GM18505 (cell line): ENCODE data around the gene EEFSEC.

Experiments
- ATAC-seq: cut with Tn5 transposase; IDR thresholded peaks from one replicate; pipeline ENCODE4 v1.9.1; 2021; ENCODE audit not compliant: unreplicated experiment
- POLR2A ChIP-seq: IDR thresholded peaks from 4 replicates; pipeline ENCODE4 v1.6.1; 2011; ENCODE audit warnings: borderline replicate concordance; ENCODE audit not compliant: insufficient read depth, insufficient read length; ENCODE audit errors: extremely low read depth

EEFSEC gene

DNA sequence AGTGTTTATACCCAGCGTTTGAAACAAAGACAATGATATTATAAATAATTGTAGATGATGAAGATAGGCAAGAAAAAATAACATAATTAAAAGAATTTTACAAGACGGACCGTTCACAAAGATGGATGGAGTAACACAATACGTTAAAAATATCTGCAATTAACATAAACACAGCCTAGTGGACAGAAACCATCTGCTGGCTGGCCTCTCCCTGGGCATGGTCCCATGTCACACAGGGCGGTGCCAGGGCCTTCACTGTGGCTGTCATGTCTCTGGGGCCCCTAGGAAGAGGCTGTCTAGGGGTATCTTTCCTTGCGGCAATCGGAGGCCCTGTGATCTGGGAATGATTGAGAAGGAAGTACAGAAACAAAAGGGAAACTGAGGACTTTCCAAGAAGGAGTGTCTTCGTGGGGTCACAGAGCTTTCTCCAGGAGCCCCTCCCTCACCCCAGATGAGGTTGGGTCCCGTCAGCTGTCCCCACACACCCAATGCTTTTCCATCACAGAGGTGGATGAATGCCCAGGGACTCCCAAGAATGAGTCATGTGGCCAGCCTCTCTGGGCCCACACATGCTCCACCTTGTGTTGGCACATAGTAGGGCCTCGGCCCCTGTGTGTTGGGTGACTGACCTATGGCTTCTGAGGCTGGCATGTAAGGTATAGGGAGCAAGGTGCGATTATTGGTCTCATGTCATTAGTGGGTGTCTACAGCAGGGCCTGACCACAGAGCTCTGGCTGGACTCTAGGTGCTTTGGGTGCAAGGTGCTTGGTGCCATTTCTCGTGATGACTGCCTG is 226.3 kb downstream of the EEFSEC start:
- no peak for ATAC-seq
- no peak for TF ChIP-seq POLR2A

DNA sequence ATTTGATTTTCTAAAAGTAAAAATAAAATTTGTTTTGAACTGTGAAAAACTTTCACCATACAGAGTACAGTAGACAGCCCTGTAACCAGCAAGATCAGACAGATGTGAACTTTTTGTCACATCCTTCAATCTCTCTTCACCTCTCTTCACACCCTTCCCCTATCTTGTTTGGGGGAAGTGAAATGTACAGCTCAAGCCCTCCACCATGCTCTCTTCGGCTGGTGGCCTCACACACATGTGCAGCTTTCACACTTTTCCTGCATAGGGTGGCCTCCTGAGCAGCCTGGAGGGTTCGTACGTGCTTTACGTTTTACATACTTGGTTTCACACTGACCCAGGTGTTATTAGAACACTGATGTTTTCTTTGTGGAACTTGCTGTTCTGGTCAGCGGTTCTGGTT is 227.0 kb downstream of the EEFSEC start:
- ATAC-seq: no peak
- no peak for TF ChIP-seq POLR2A

DNA sequence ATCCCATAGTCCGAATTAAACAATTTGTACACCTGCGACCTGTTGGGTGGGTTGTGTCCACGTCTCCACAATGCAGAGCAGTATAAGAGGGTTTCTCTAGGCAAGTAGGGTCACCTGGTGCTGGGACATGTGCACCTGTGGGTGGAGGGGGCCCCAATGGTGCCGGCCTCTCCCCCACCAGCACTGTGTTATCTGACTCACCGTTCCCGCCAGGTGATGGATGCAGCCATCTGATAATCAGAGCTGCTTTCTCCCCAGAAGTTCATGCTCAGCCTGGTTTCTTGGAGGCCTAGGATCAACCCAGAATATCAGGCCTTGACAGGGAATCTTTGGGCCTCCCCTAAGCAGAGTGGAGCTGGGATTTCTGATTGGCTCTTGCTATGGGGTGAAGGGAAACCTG is 227.4 kb downstream of the EEFSEC start:
- TF ChIP-seq POLR2A: no peak
- ATAC-seq: no peak

DNA sequence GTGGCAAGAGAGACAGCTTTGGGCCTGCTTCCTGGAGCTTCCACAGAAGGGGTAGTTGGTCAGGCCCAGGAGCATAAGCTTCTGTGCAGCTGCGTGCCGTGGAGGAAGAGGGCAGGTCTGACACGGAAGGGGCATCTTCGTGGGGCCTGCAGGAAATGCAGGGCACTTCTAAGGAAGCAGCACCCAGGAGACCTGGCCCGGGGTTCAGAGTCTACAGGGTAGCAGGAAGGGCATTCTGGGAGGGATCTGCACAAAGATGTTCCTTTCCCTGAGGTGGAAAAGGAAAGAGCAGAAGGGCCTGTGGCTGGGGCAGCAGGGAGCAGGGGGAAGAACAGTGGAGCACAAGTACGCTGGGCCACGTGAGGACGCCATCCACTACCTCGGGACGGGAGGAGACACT is 228.3 kb downstream of the EEFSEC start:
- no peak for TF ChIP-seq POLR2A
- ATAC-seq: no peak

- TF ChIP-seq POLR2A: no peak
- ATAC-seq: no peak
Observed at GRCh38 chr3:128382221-128382807, 229.0 kb downstream of the EEFSEC start.

DNA sequence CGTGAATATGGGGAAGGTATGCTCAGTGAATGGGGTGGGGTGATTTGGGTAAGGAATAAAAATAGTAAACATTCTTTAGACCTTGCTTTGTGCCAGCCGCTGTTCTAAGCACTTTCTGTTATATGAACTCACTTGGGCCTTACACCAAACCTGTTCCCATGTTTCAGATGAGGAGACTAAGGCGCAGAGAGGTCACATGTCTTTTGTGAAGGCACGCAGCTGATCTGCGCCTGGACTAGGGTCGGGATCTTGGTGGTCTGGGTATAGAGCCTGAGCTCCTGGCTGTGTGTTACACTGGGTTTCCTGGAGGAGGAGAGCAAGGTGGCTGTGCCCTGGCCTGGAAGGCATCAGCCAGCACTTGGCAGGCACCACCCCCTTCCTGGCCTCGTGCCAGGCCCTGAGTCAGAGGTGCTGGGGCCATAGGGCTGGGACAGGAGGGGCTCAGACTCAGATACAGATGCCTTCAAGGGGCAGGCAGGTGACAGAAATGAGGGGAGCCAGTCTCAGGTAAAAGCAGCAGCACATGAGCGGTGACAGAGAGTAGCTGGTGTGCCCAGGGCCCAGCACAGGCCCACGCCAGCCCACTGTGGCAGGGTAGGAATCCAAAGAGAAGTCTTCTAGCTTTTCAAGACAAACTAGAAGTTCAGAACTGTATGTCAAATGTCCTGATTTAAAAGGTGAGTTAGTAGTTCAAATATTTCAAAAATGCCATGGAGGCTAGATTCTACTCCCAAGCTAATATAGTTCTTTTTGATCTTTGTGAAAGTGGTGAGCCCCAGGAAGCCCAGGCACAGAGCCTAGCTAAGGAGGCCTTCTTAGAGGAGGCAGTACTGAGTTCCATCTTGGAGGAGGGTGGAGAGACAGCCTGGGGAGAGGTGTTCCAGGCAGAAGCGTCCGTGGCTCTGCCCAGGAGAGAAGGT is 230.3 kb downstream of the EEFSEC start:
- no peak for TF ChIP-seq POLR2A
- ATAC-seq: no peak

- no peak for TF ChIP-seq POLR2A
- ATAC-seq: no peak
Observed at GRCh38 chr3:128385080-128385832, 232.0 kb downstream of the EEFSEC start.

DNA sequence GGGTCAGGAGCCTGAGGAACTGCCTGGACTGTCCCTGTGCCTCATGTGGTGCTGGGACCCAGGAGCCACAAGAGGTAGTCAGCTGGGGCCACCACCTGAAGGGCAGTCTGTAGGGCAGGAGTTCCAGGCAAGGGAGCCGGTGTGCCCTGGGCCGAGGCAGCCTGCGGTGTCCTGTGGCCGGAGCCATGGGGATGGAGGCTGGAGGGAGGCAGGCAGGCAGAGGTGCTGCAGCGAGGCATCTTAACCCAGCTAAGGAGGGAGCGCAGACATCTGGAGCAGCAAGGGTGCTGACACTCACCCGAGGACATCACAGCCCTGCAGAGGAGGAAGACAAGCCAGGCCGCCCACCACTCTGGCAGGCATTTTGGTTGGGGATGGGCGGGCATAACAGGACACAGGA is 235.7 kb downstream of the EEFSEC start:
- ATAC-seq: no peak

DNA sequence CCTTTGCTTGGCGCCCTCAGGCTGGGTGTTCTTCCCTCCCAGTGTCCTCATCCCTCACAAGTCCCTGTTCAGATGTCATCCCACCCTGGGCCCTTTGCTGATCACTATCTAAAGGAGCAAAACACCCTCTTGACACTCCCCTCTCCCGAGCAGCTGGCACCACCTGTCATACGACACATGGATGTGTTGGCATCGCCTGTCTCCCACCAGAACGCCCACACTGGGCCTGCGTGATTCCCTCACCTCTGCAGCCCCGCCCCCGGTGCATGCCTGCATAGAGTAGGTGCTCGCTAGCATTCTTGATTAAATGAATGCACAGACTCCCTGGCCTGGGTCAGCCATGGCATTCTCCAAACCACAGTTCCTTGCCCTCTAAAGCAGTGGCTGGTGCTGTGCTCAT is 237.6 kb downstream of the EEFSEC start:
- no peak for TF ChIP-seq POLR2A
- no peak for ATAC-seq

More for the DNA sequence above, 235.7 kb downstream of the EEFSEC start:
- TF ChIP-seq POLR2A: no peak

DNA sequence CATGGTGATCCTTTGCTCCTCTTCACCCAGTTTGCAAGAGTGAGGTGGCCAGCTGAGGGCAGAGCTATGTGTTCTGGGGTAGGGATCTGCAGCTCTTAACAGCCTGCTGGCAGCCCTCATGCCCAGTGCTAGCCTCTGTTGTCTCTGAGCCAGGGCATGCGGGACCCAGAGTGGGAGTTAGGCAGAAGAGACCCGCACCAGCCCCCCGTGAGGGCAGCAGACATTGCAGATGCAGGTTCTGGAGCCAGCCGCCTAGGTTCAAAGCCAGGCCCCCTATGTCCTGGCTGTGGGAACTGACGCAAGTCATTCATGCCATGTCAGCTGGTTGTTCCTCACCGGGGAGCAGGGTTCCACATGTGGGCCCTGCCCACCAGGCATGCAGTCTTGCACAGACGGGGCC is 238.7 kb downstream of the EEFSEC start:
- ATAC-seq: no peak
- TF ChIP-seq POLR2A: no peak

DNA sequence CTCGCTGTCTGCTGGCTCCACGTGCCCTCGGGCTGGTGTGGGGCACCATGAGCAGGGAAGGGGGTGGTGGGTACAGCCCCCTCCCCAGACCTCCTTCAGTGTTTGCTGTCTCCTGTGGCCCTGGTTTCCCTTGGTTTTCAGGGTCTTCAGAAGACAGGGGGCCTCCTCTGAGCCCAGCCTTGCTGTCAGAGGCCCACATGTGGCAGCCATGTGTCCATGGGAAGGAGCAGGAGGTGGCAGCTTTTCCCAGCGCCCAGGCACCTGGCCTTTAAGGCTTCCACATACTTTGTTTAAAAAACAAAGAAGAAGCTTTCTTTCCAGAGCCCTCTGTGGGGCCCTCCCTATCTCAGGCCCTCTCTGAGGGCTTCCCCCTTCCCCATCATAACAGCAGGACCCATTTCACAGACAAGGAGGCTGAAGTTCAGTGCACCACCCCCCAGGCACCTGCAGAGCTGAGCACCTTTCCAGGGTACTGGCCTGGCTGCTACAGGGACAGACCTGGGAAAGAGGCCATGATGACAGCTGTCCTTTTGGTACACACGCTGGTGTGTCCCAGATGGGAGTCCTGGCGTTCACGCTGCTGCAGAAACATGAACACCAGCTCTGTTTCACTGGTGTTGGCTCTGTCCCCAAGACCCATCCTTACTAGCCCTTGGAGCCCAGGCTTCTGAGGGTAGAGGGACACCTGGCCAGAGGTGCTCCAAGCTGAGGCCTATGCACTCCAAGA is 239.7 kb downstream of the EEFSEC start:
- ATAC-seq: no peak
- TF ChIP-seq POLR2A: no peak

- no peak for TF ChIP-seq POLR2A
- ATAC-seq: no peak
Observed at GRCh38 chr3:128394033-128394432, 240.8 kb downstream of the EEFSEC start.
